GM12878 (cell line): ENCODE results near the gene RAD54L2. TPM values are rescaled to one million over a fixed set of nuclear protein-coding genes. Genes with fewer than 3 reads are reported as not detected.

Source experiments
- ATAC-seq: fragments of 200-7000 bp; cut with Tn5 transposase; 3 replicates; pipeline ENCODE4 v1.9.1; 2020; ENCODE audit warnings: mild to moderate bottlenecking, moderate library complexity
- BruUV-seq: library from RNA; stranded (reverse); fragments of 400-500 nt; replicated peaks from 2 replicates; lab custom pipeline; 2021; lab: Mats Ljungman, UMichigan
- CTCF ChIA-PET: fragments of 300-600 bp; sonication (Branson Sonifier 250); formaldehyde crosslinking; extraction: SDS; loops from one replicate; lab custom pipeline; 2021; ENCODE audit warnings: inconsistent platforms; lab: Yijun Ruan, JAX
- POLR2A ChIA-PET: fragments of 350-600 bp; formaldehyde crosslinking; extraction: SDS; loops from one replicate; lab custom pipeline; 2021; ENCODE audit warnings: inconsistent platforms; lab: Charles Lee
- RAD21 ChIA-PET: fragments of 300-600 bp; sonication (Branson Sonifier 250); formaldehyde crosslinking; loops from one replicate; lab custom pipeline; 2023; ENCODE audit warnings: antibody characterized with exemption; ENCODE audit not compliant: unreplicated experiment; lab: Charles Lee
- SMC1A ChIA-PET: fragments of 300-600 bp; sonication (Branson Sonifier 250); formaldehyde crosslinking; loops from one replicate; lab custom pipeline; 2023; ENCODE audit not compliant: unreplicated experiment, uncharacterized antibody; lab: Charles Lee
- DNase-seq: peaks from one replicate; pipeline ENCODE4 v3.0.0-alpha.2; 2011; ENCODE audit warnings: low read depth, low spot score
- FAIRE-seq: peaks from 3 replicates; lab custom pipeline; 2011; peaks lifted over from hg19 to GRCh38; lab: Jason Lieb, UNC
- H2AFZ ChIP-seq: 2 replicates; pipeline ENCODE4 v1.6.0; 2011; ENCODE audit warnings: low read depth, low read length, control low read depth; ENCODE audit not compliant: control insufficient read depth
- H3K27ac ChIP-seq: 2 replicates; pipeline ENCODE4 v1.5.1; 2011; ENCODE audit warnings: control low read depth; ENCODE audit not compliant: control insufficient read depth, insufficient read depth
- H3K27me3 ChIP-seq, 2 experiments: replicated peaks in 1 of 2; 2 replicates each; pipeline versions ENCODE4 v1.6.0 to v1.6.1; 2011; ENCODE audit warnings: low read length in 1 of 2; ENCODE audit not compliant: control insufficient read depth in 2 of 2, insufficient read depth in 2 of 2
- H3K36me3 ChIP-seq, 2 experiments: 2 replicates each; pipeline ENCODE4 v1.5.1; 2011; ENCODE audit warnings: low read length in 1 of 2; ENCODE audit not compliant: control insufficient read depth in 2 of 2, insufficient read depth in 2 of 2
- H3K4me1 ChIP-seq: 2 replicates; pipeline ENCODE4 v1.6.1; 2011; ENCODE audit warnings: mild to moderate bottlenecking, low read length, moderate library complexity, mixed read lengths; ENCODE audit not compliant: control insufficient read depth, insufficient read depth
- H3K4me2 ChIP-seq: 2 replicates; pipeline ENCODE4 v1.6.0; 2011; ENCODE audit warnings: control low read depth; ENCODE audit not compliant: control insufficient read depth, insufficient read depth
- H3K4me3 ChIP-seq: fragments of 200-600 bp; sonication (generic); 2 replicates; pipeline ENCODE4 v1.5.1; 2016
- H3K79me2 ChIP-seq: 2 replicates; pipeline ENCODE4 v1.6.0; 2011; ENCODE audit warnings: low read length; ENCODE audit not compliant: control insufficient read depth, insufficient read depth
- H3K9ac ChIP-seq: 2 replicates; pipeline ENCODE4 v1.8.0; 2011; ENCODE audit warnings: low read length, control low read depth, mixed read lengths; ENCODE audit not compliant: control insufficient read depth, insufficient read depth
- H3K9me3 ChIP-seq: replicated peaks from 3 replicates; pipeline ENCODE4 v1.5.1; 2011; ENCODE audit warnings: mild to moderate bottlenecking, low read length; ENCODE audit not compliant: control insufficient read depth, insufficient read depth
- H4K20me1 ChIP-seq: 2 replicates; pipeline ENCODE4 v1.6.0; 2011; ENCODE audit not compliant: control insufficient read depth, insufficient read depth
- ASH2L ChIP-seq: fragments of 300-600, 200-600 bp; sonication (generic); IDR thresholded peaks from 2 replicates; pipeline ENCODE4 v1.6.1; 2017; ENCODE audit warnings: low read depth, mild to moderate bottlenecking, borderline replicate concordance
- MTA2 ChIP-seq: fragments of 450-650 bp; IDR thresholded peaks from 2 replicates; pipeline ENCODE4 v1.6.1; 2016; ENCODE audit warnings: low read depth, mild to moderate bottlenecking, moderate library complexity
- POLR2AphosphoS2 ChIP-seq: IDR thresholded peaks from 2 replicates; pipeline ENCODE4 v1.6.1; 2011; ENCODE audit warnings: low read depth, mild to moderate bottlenecking, low read length, improper control_type of control experiment, moderate library complexity
- POU2F2 ChIP-seq: IDR thresholded peaks from 3 replicates; pipeline ENCODE4 v1.6.1; 2011; ENCODE audit warnings: low read depth, mild to moderate bottlenecking, low read length, borderline replicate concordance
- SREBF1 ChIP-seq: IDR thresholded peaks from 2 replicates; pipeline ENCODE4 v1.6.1; 2012; ENCODE audit warnings: mild to moderate bottlenecking, low read length
- ZBTB33 ChIP-seq: fragments of 450-650 bp; IDR thresholded peaks from 2 replicates; pipeline ENCODE4 v1.6.1; 2017; ENCODE audit warnings: mild to moderate bottlenecking
- WGBS: methylation state at CpG from one replicate; pipeline ENCODE4 v1.1.6; 2016; ENCODE audit warnings: low lambda C conversion rate; ENCODE audit not compliant: insufficient replicate concordance, insufficient coverage; ENCODE audit errors: missing lambda C conversion rate; 5-methylcytosine and 5-hydroxymethylcytosine counted together
- in situ Hi-C: fragments of 300-500 bp; cut with MboI; formaldehyde crosslinking; loops from 9 replicates; pipeline ENCODE4 v1.14.3; 2018; ENCODE audit warnings: mixed read lengths
- intact Hi-C: fragments of 100-400 bp; cut with micrococcal nuclease; formaldehyde crosslinking; loops from one replicate; pipeline ENCODE4 v1.14.2; 2022; ENCODE audit not compliant: unreplicated experiment
- polyA plus RNA-seq, 11 experiments: library from polyadenylated mRNA; depleted of rRNA in 4 of 11; unstranded in 6 of 11; stranded (reverse) in 5 of 11; fragments of >200 nt; fragmentation: Nextera tagmentation in 4 of 11; fragmentation: Illumina TruSeq in 1 of 11; extraction: Ambion mirVana in 4 of 11; extraction: Trizol in 1 of 11; gene quantifications; 1 replicate in 1 of 11; 2 replicates in 10 of 11; pipeline versions ENCODE4 v1.2.1 to v1.2.3, GENCODE V29; 2011 to 2016; ENCODE audit warnings: inconsistent platforms in 2 of 11, missing spikeins in 2 of 11, low read depth in 1 of 11
- total RNA-seq, 4 experiments: library from RNA; depleted of rRNA in 3 of 4; stranded (reverse); fragments of >200 nt in 3 of 4; fragmentation: Illumina TruSeq in 1 of 4; extraction: Trizol in 1 of 4; gene quantifications; 2 replicates each; pipeline versions ENCODE4 v1.2.1 to v1.2.3, GENCODE V29; 2013 to 2021
- TF ChIP-seq, protein P1 (sequence below): fragments of 450-650 bp; IDR thresholded peaks from 2 replicates; pipeline ENCODE4 v1.6.1; 2014; ENCODE audit warnings: mild to moderate bottlenecking

Gene RAD54L2
- total and polyA plus RNA-seq, 10 of the 15 experiments (the other 5 are each of a cell fraction or from before 2014, with no cell fraction given), result 2.2 to 23.8 (median 11.1) TPM

DNA sequence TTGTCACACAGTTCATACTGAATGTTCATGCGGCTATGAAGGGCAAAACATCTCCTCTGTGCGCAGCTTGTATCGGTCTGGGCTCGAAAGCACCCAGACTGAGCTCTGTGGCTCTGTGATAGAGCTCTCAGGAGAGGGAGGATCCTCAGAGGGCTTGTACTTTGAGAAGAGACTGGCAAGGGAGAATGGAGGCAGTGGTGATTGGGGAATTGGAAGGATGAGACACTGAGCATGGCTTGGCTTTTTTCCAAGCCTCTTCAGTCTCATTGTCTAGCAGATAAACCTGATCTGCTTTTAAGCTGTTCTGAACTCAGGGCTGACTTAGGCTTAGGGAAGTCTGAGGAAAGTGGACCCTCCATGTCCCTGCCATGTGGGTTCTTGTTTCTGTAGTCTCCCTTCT lies 43.0 kb downstream of the RAD54L2 start:
- ChIA-PET SMC1A (interaction anchor here (0.6 kb wide), 1 partner anchor 99 kb away, joined by 3 read pairs; no protein-coding TSS in a partner anchor), POLR2A (no interaction called here), RAD21 (interaction anchor here (0.7 to 1.2 kb wide), 2 partner anchors 42 to 94 kb away, joined by 3 to 4 read pairs; no protein-coding TSS in a partner anchor)
- in situ Hi-C loops, result no loop called here
- no TSS peak for BruUV-seq
- no peaks in the 10 kb centered on the region for H3K27me3 ChIP-seq
- H3K4me3 ChIP-seq, result no peak overlapping the region
- H3K4me1 ChIP-seq, result no peaks in the 10 kb centered on the region
- no peaks in the 10 kb centered on the region for H3K9me3 ChIP-seq
- WGBS, result 97% methylated on average over 4 of the region's 4 CpGs
- no peaks in the 10 kb centered on the region for H4K20me1 ChIP-seq
- no peak for DNase-seq
- H3K36me3 ChIP-seq, result no peaks in the 10 kb centered on the region; a peak in 1 of 4 replicates
- no peak for ATAC-seq
- H3K79me2 ChIP-seq, result no peaks in the 10 kb centered on the region
- TF ChIP-seq SREBF1 (no peak), ZBTB33 (no peak), POLR2AphosphoS2 (no peak), POU2F2 (no peak), ASH2L (no peak), MTA2 (no peak)
- TF ChIP-seq, protein P1, sequence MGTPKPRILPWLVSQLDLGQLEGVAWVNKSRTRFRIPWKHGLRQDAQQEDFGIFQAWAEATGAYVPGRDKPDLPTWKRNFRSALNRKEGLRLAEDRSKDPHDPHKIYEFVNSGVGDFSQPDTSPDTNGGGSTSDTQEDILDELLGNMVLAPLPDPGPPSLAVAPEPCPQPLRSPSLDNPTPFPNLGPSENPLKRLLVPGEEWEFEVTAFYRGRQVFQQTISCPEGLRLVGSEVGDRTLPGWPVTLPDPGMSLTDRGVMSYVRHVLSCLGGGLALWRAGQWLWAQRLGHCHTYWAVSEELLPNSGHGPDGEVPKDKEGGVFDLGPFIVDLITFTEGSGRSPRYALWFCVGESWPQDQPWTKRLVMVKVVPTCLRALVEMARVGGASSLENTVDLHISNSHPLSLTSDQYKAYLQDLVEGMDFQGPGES, result no peak
- TF ChIP-seq, all 136 proteins: peak for 0
- Histone ChIP-seq H3K27ac (no peak overlapping the region), H2AFZ (no peak overlapping the region), H3K4me2 (no peak overlapping the region), H3K9ac (no peak overlapping the region)
- intact Hi-C loops, result no loop called here
- CTCF ChIA-PET, result interaction anchor here (0.8 to 1.3 kb wide), 2 partner anchors 11 to 27 kb away, joined by 3 read pairs; no protein-coding TSS in a partner anchor
- no peak for FAIRE-seq
